Stomach (tissue), 9 donors: Measurements from ENCODE around the gene KCNQ1. TPM values are rescaled to one million over a fixed set of nuclear protein-coding genes. Genes with fewer than 3 reads are reported as not detected.

Experiments used
- DNase-seq, 2 donors: peaks; one replicate each; pipeline versions ENCODE4 v3.0.0 to v3.0.0-alpha.2; 2013 to 2019
- H3K27ac ChIP-seq, 5 donors: fragments of 200-600 bp in 4 of 5; sonication (generic) in 4 of 5; one replicate each; pipeline ENCODE4 v1.5.1; 2013 to 2019; ENCODE audit warnings: mild to moderate bottlenecking in 1 of 5, moderate library complexity in 1 of 5
- H3K27me3 ChIP-seq, 3 donors: fragments of 200-600 bp; sonication (generic); one replicate each; pipeline ENCODE4 v1.5.1; 2017 to 2019; ENCODE audit warnings: mixed run types in 1 of 3
- H3K36me3 ChIP-seq, 4 donors: fragments of 200-600 bp; sonication (generic); 1 replicate in 3 of 4; 2 replicates in 1 of 4; pipeline ENCODE4 v1.5.1; 2016 to 2019
- H3K4me1 ChIP-seq, 4 donors: fragments of 200-600 bp; sonication (generic); one replicate each; pipeline ENCODE4 v1.5.1; 2016 to 2019
- H3K4me3 ChIP-seq, 4 donors: fragments of 200-600 bp; sonication (generic) in 3 of 4; one replicate each; pipeline ENCODE4 v1.5.1; 2016 to 2019; ENCODE audit warnings: mild to moderate bottlenecking in 1 of 4
- H3K9me3 ChIP-seq, 4 donors: fragments of 200-600 bp; sonication (generic); one replicate each; pipeline ENCODE4 v1.5.1; 2016 to 2019
- EP300 ChIP-seq: sonication (generic); formaldehyde crosslinking; IDR thresholded peaks from one replicate; pipeline ENCODE4 v1.6.1; 2017; ENCODE audit warnings: antibody characterized with exemption
- POLR2A ChIP-seq, 4 donors: fragments of 450-650 bp; IDR thresholded peaks; one replicate each; pipeline ENCODE4 v1.6.1; 2016; ENCODE audit warnings: antibody characterized with exemption in 4 of 4, control low read depth in 2 of 4, mild to moderate bottlenecking in 1 of 4, moderate library complexity in 1 of 4
- POLR2AphosphoS5 ChIP-seq, 3 donors: sonication (generic); formaldehyde crosslinking; IDR thresholded peaks; one replicate each; pipeline ENCODE4 v1.6.1; 2016; ENCODE audit warnings: antibody characterized with exemption in 3 of 3
- WGBS, 5 donors: extraction: QIAGEN DNeasy Blood & Tissue Kit in 3 of 5; methylation state at CpG; one replicate each; pipeline versions ENCODE4 v1.1.5 to v1.1.7; 2013 to 2018; 5-methylcytosine and 5-hydroxymethylcytosine counted together
- intact Hi-C: fragments of 100-400 bp; cut with DNase I; formaldehyde crosslinking; loops from one replicate; pipeline ENCODE4 v1.15.1; 2023; ENCODE audit warnings: low total_unique reads
- polyA plus RNA-seq, 3 donors: library from polyadenylated mRNA; stranded (reverse); fragments of 200-250 nt; gene quantifications; one replicate each; pipeline ENCODE4 v1.2.3, GENCODE V29; 2013
- total RNA-seq, 5 donors: library from RNA; depleted of rRNA; stranded (reverse); fragments of >200 nt; gene quantifications; one replicate each; pipeline versions ENCODE4 v1.1.0 to v1.2.3, GENCODE V29; 2014 to 2016
- TF ChIP-seq, protein P1 (sequence below), 7 experiments: fragments of 450-650 bp in 4 of 7; fragments of 200-600 bp in 3 of 7; sonication (generic) in 3 of 7; IDR thresholded peaks; one replicate each; pipeline ENCODE4 v1.5.1; 2016 to 2019; ENCODE audit warnings: antibody characterized with exemption in 7 of 7, control low read depth in 2 of 7, mild to moderate bottlenecking in 1 of 7
- donor health status: healthy with polysubstance abuse.
- donor health status: Bipolar disorder and iron deficiency.
- donor health status: healthy.

KCNQ1 gene
- total and polyA plus RNA-seq, 8 donors = 12.1 to 155 (median 49.0) TPM

DNA sequence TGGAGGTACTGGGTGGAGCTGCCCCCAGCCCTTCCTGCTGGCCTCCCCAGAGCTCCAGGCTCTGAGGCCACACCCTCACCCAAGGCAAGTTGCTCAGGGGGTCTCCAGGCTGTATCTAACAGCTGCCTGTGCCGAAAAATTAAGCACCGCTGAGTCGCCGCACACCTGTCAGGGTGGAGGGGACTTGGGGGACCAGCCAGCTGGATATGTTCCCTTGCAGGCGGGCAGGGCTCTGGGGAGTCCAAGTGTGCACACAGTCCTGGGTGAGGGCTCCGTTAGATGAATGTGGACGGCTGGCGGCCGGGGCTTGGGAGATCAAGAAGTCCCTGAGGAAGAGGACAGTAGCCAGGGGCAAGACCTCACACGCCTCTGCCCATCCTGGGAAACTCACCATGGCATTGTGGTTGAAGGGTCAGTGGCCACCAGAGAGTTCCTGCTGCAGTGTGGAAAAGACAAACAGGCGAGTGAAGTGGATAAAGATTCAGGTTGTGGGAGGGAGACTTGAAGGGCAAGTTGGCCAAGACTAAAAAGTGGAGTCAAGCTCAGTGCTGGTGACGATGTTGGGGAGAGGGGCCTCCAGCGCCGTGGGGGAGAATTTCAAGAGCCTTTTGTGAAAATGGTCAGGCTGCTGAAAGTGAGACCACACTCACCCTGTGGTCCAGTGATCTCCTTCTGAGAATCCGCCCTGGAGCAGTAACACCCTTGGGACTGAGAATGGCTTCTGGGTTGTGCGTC lies 371.1 kb downstream of the KCNQ1 start:
- H3K4me3 ChIP-seq = no peak overlapping the region
- no peaks in the 10 kb centered on the region for H3K36me3 ChIP-seq
- intact Hi-C loops = no loop called here
- WGBS, 5 donors = 92 to 98% (median 97%) methylated on average over 16 of the region's 16 CpGs
- no peak overlapping the region for H3K27ac ChIP-seq
- no peaks in the 10 kb centered on the region for H3K27me3 ChIP-seq
- peaks cover 7 to 31% (median 18%) of the 10 kb centered on the region in 4 donors for H3K4me1 ChIP-seq
- DNase-seq = no peak
- H3K9me3 ChIP-seq = peaks cover 0 to 22% (median 14%) of the 10 kb centered on the region in 4 donors
- TF ChIP-seq POLR2A (IDR thresholded peaks at IDR 0.05) (no peak), POLR2AphosphoS5 (IDR thresholded peaks at IDR 0.05) (no peak), EP300 (no peak)
- TF ChIP-seq, protein P1, sequence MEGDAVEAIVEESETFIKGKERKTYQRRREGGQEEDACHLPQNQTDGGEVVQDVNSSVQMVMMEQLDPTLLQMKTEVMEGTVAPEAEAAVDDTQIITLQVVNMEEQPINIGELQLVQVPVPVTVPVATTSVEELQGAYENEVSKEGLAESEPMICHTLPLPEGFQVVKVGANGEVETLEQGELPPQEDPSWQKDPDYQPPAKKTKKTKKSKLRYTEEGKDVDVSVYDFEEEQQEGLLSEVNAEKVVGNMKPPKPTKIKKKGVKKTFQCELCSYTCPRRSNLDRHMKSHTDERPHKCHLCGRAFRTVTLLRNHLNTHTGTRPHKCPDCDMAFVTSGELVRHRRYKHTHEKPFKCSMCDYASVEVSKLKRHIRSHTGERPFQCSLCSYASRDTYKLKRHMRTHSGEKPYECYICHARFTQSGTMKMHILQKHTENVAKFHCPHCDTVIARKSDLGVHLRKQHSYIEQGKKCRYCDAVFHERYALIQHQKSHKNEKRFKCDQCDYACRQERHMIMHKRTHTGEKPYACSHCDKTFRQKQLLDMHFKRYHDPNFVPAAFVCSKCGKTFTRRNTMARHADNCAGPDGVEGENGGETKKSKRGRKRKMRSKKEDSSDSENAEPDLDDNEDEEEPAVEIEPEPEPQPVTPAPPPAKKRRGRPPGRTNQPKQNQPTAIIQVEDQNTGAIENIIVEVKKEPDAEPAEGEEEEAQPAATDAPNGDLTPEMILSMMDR (IDR thresholded peaks at IDR 0.05) = no peak

DNA sequence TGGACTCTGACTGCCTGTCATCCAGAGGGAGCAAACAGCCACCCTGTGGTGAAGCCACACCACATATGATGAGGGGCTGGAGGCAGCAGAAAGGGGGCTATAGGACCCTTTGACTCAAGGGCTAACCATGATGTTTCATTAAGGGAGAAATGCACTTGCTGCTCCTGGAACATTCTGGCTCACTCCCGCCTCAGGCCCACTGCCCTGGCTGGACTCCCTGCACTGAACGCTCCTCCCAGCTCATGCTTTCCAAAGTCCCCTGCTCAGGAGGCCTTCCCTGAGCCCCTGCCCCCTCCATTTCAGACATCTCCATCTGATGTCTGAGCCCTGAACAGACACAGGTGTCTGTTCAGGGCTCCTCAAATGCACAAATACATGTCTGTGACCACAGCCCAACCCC lies 371.7 kb downstream of the KCNQ1 start:
- WGBS, 5 donors = 79 to 93% (median 85%) methylated on average over 2 of the region's 2 CpGs

DNA sequence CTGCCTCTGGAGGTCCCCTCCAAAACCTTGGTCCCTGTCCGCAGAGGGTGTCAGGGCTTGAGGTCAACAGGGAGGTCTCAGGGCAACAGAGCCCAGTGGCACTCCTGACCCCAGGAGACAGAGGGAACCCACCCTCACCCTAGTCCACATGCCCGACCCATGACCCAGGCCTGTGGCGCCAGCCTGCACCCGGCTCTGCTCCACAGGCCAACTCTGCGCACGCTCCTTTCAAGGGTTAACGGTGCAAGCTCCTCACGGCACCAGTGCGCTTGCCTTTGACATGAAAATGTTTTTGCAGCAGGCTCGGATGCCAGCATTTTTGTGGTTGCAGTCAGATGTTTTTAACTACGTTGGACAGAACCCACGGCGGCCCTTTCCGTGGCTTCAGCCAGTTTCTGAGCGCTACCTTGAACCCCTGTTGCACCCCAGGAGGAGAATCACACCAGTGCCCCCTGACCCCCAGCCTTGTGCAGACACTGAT lies 372.2 kb downstream of the KCNQ1 start:
- TF ChIP-seq POLR2A (IDR thresholded peaks at IDR 0.05) (no peak), EP300 (no peak)
- TF ChIP-seq, protein P1 (IDR thresholded peaks at IDR 0.05) = no peak
- 73 to 90% (median 81%) methylated on average over 15 of the region's 15 CpGs for WGBS, 5 donors
- H3K27ac ChIP-seq = no peak overlapping the region

More for the DNA sequence above, 371.7 kb downstream of the KCNQ1 start:
- peak in 1 of 2 donors; percentile 38 for DNase-seq
- no peaks in the 10 kb centered on the region for H3K27me3 ChIP-seq
- TF ChIP-seq POLR2A (IDR thresholded peaks at IDR 0.05) = no peak
- TF ChIP-seq EP300 = no peak
- TF ChIP-seq, protein P1 (IDR thresholded peaks at IDR 0.05) = no peak
- no peak for TF ChIP-seq POLR2AphosphoS5 (IDR thresholded peaks at IDR 0.05)
- H3K36me3 ChIP-seq = no peaks in the 10 kb centered on the region
- peaks cover 0 to 22% (median 14%) of the 10 kb centered on the region in 4 donors for H3K9me3 ChIP-seq
- H3K4me1 ChIP-seq = peaks cover 6 to 25% (median 14%) of the 10 kb centered on the region in 4 donors
- intact Hi-C loops = no loop called here
- H3K27ac ChIP-seq = no peak overlapping the region
- no peak overlapping the region for H3K4me3 ChIP-seq

DNA sequence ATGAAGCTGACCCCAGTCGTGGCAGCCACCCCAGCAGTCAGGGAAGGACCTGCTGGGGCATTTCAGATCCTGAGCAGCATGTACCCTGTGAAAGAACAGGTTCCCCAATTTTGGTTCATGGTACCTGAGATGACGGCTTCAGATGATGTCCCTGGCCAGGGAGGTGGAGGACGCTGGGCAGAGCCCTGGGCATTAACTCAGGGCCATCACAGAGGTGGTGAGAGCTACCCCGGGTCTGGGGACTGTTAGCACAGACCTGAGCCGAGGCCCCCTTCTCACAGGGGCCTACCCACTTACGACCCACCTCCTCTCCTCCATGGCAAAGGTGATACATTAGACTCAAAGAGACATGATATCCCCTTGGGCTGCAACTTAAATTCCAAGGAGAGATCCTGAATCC lies 372.6 kb downstream of the KCNQ1 start:
- no peak overlapping the region for H3K4me3 ChIP-seq
- DNase-seq = no peak
- 87 to 88% (median 87%) methylated on average over 6 of the region's 6 CpGs for WGBS, 5 donors
- peaks cover 0 to 17% (median 5%) of the 10 kb centered on the region in 4 donors for H3K4me1 ChIP-seq
- no peaks in the 10 kb centered on the region for H3K27me3 ChIP-seq
- no peak for TF ChIP-seq POLR2A (IDR thresholded peaks at IDR 0.05)
- TF ChIP-seq, protein P1 (IDR thresholded peaks at IDR 0.05) = no peak
- TF ChIP-seq POLR2AphosphoS5 (IDR thresholded peaks at IDR 0.05) = no peak
- TF ChIP-seq EP300 = no peak
- intact Hi-C loops = no loop called here
- H3K36me3 ChIP-seq = no peaks in the 10 kb centered on the region
- H3K9me3 ChIP-seq = peaks cover 0 to 24% (median 14%) of the 10 kb centered on the region in 4 donors
- H3K27ac ChIP-seq = no peak overlapping the region

More for the DNA sequence above, 372.2 kb downstream of the KCNQ1 start:
- Histone ChIP-seq H3K9me3 (peaks cover 0 to 22% (median 14%) of the 10 kb centered on the region in 4 donors), H3K27me3 (no peaks in the 10 kb centered on the region), H3K4me1 (peaks cover 1 to 21% (median 10%) of the 10 kb centered on the region in 4 donors), H3K4me3 (no peak overlapping the region), H3K36me3 (no peaks in the 10 kb centered on the region)
- intact Hi-C loops = no loop called here
- peak in 1 of 2 donors; percentile 60 for DNase-seq
